ENCODE measurements around the gene ESR1.

DNA sequence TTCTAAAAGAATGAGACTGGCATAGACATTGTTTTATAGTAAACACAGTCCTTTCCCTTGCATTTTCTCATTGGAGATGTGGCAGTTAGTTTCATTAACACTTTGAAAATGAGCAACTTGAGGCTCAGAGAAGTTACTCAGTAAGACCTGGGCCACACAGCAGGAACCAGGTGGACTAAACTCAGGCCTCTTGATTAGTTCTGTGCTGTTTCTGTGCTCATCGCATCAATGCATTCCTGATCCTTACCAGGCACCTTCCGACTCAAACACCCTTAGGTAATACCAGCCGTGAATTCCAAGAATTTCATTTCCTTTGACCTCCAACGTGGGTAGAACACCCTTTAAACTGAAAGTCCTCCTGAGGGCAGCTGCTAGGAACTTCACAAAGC lies 362.8 kb downstream of the ESR1 start:
- TF ChIP-seq, protein P1, sequence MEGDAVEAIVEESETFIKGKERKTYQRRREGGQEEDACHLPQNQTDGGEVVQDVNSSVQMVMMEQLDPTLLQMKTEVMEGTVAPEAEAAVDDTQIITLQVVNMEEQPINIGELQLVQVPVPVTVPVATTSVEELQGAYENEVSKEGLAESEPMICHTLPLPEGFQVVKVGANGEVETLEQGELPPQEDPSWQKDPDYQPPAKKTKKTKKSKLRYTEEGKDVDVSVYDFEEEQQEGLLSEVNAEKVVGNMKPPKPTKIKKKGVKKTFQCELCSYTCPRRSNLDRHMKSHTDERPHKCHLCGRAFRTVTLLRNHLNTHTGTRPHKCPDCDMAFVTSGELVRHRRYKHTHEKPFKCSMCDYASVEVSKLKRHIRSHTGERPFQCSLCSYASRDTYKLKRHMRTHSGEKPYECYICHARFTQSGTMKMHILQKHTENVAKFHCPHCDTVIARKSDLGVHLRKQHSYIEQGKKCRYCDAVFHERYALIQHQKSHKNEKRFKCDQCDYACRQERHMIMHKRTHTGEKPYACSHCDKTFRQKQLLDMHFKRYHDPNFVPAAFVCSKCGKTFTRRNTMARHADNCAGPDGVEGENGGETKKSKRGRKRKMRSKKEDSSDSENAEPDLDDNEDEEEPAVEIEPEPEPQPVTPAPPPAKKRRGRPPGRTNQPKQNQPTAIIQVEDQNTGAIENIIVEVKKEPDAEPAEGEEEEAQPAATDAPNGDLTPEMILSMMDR (IDR thresholded peaks at IDR 0.05), result no peak
- no peak for TF ChIP-seq POLR2A (IDR thresholded peaks at IDR 0.05)

All from uterus (tissue), 2 donors.